Glutamatergic neuron (in vitro differentiated cells): Measurements from ENCODE around the gene MSI2. TPM values are rescaled to one million over a fixed set of nuclear protein-coding genes. Genes with fewer than 3 reads are reported as not detected.

Source experiments
- DNase-seq: peaks from one replicate; pipeline ENCODE4 v3.0.0; 2022
- H3K27ac Mint-ChIP-seq: one replicate; pipeline ENCODE4 v1.8.0; 2020; ENCODE audit warnings: mild to moderate bottlenecking, mixed read lengths, inconsistent platforms; ENCODE audit not compliant: unreplicated experiment
- H3K27me3 Mint-ChIP-seq: one replicate; pipeline ENCODE4 v1.8.0; 2020; ENCODE audit warnings: mild to moderate bottlenecking, moderate library complexity, mixed read lengths, inconsistent platforms; ENCODE audit not compliant: unreplicated experiment
- H3K36me3 Mint-ChIP-seq: one replicate; pipeline ENCODE4 v1.8.0; 2020; ENCODE audit warnings: mild to moderate bottlenecking, mixed read lengths, inconsistent platforms; ENCODE audit not compliant: unreplicated experiment
- H3K4me1 Mint-ChIP-seq: one replicate; pipeline ENCODE4 v1.8.0; 2020; ENCODE audit warnings: mild to moderate bottlenecking, low read depth, mixed read lengths, inconsistent platforms; ENCODE audit not compliant: unreplicated experiment
- H3K4me3 Mint-ChIP-seq: one replicate; pipeline ENCODE4 v1.8.0; 2020; ENCODE audit warnings: mild to moderate bottlenecking, mixed read lengths, inconsistent platforms; ENCODE audit not compliant: unreplicated experiment
- H3K9me3 Mint-ChIP-seq: one replicate; pipeline ENCODE4 v1.8.0; 2020; ENCODE audit warnings: mild to moderate bottlenecking, moderate library complexity, mixed read lengths, inconsistent platforms; ENCODE audit not compliant: unreplicated experiment
- total RNA-seq: library from RNA; stranded (reverse); fragmentation: NEBNext Ultra II Directional; extraction: Animal tissue kit (Norgen Biotek cat#: 25700); gene quantifications from one replicate; pipeline ENCODE4 v1.2.1, GENCODE V29; 2021; ENCODE audit not compliant: unreplicated experiment
- TF ChIP-seq, protein P1 (sequence below): fragments of 200-600 bp; sonication (generic); IDR thresholded peaks from one replicate; pipeline ENCODE4 v1.5.0; 2021; ENCODE audit not compliant: partially characterized antibody, unreplicated experiment

Gene MSI2
- total RNA-seq, 1 donor from 2014 or later, result 141 TPM

GRCh38 chr17:57522042-57523005 lies 266.0 kb downstream of the MSI2 start:
- no peaks in the 10 kb centered on the region for H3K36me3 Mint-ChIP-seq
- peaks cover 21% of the 10 kb centered on the region for H3K27me3 Mint-ChIP-seq
- peak overlapping the region; percentile 59 for H3K4me3 Mint-ChIP-seq
- no peak for DNase-seq
- TF ChIP-seq, protein P1, sequence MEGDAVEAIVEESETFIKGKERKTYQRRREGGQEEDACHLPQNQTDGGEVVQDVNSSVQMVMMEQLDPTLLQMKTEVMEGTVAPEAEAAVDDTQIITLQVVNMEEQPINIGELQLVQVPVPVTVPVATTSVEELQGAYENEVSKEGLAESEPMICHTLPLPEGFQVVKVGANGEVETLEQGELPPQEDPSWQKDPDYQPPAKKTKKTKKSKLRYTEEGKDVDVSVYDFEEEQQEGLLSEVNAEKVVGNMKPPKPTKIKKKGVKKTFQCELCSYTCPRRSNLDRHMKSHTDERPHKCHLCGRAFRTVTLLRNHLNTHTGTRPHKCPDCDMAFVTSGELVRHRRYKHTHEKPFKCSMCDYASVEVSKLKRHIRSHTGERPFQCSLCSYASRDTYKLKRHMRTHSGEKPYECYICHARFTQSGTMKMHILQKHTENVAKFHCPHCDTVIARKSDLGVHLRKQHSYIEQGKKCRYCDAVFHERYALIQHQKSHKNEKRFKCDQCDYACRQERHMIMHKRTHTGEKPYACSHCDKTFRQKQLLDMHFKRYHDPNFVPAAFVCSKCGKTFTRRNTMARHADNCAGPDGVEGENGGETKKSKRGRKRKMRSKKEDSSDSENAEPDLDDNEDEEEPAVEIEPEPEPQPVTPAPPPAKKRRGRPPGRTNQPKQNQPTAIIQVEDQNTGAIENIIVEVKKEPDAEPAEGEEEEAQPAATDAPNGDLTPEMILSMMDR, result no peak
- H3K4me1 Mint-ChIP-seq, result peaks cover 65% of the 10 kb centered on the region
- peaks cover 17% of the 10 kb centered on the region for H3K9me3 Mint-ChIP-seq
- H3K27ac Mint-ChIP-seq, result peak overlapping the region; percentile 88

DNA sequence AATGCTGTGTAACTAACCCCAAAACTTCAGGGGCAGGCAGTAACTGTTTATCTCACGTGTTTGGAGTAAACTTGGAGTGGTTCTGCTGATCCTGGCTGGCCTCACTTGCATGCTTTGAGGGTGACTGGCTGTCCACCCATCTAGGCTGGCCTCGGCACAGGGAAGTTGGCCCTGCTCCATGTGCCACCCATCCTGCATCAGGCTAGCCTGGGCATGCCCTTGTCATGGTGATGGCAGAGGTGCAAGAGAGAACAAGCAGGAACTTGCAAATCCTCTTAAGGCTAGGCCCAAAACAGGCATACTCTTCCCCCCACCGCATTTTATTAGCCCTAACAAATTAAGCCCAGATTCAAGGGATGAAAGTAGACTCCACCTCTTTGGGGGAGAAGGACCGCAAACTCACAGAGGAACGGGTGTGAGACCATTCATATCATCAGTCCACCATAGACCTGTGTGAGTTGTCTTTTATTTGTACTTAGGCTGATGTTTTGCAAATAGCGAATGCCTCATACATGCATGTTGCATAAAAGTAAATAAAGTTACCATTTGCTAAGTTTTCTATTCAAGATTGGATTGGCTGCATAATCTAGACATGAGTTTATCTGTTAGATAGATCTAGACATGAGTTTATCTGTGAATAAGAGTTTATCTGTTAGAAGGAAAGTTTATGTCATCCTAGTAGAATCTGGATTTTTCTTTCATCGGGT lies 267.8 kb downstream of the MSI2 start:
- peaks cover 7% of the 10 kb centered on the region for H3K9me3 Mint-ChIP-seq
- TF ChIP-seq, protein P1, result no peak
- peaks cover 48% of the 10 kb centered on the region for H3K4me1 Mint-ChIP-seq
- no peak for DNase-seq
- no peaks in the 10 kb centered on the region for H3K36me3 Mint-ChIP-seq
- H3K27ac Mint-ChIP-seq, result peak overlapping the region; percentile 41
- peaks cover 10% of the 10 kb centered on the region for H3K27me3 Mint-ChIP-seq
- no peak overlapping the region for H3K4me3 Mint-ChIP-seq

DNA sequence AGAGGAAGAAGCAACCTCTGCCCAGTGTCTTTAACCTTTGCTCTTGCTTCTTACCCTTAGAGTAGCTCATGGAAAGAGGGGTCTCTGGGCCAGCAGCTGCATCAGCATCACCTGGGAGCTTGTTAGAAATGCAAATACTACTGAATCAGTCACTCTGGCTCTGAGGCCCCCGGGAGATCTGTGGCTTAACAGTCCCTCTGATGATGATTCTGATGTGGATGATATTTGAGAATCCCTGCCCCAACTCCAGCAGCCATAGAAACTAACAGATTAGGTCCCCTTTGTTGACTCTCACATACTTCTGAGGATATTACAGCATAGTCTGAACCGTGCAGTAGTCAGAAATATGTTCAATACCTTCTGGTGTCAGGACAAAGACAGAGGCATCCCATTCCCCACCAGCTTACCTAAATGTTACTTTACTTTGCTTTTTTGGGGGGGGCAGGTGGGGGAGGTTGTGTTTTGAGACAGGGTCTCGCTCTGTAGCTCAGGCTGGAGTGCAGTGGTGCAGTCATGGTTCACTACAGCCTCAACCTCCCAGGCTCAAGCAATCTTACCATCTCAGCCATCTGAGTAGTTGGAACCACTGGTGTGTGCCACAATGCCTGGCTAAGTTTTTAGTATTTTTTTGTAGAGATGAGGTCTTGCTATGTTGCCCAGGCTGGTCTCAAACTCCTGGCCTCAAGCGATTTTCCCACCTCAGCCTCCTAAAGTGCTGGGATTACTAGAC lies 268.7 kb downstream of the MSI2 start:
- H3K4me3 Mint-ChIP-seq, result no peak overlapping the region
- peak overlapping the region; percentile 41 for H3K27ac Mint-ChIP-seq
- DNase-seq, result no peak
- TF ChIP-seq, protein P1, result no peak
- H3K36me3 Mint-ChIP-seq, result no peaks in the 10 kb centered on the region
- H3K27me3 Mint-ChIP-seq, result peaks cover 8% of the 10 kb centered on the region
- peaks cover 2% of the 10 kb centered on the region for H3K9me3 Mint-ChIP-seq
- H3K4me1 Mint-ChIP-seq, result peaks cover 47% of the 10 kb centered on the region

GRCh38 chr17:57527221-57528057 lies 271.1 kb downstream of the MSI2 start:
- no peak for DNase-seq
- TF ChIP-seq, protein P1, result no peak
- H3K27ac Mint-ChIP-seq, result no peak overlapping the region
- no peak overlapping the region for H3K4me3 Mint-ChIP-seq
- peaks cover 4% of the 10 kb centered on the region for H3K27me3 Mint-ChIP-seq
- peaks cover 43% of the 10 kb centered on the region for H3K4me1 Mint-ChIP-seq
- H3K36me3 Mint-ChIP-seq, result no peaks in the 10 kb centered on the region
- H3K9me3 Mint-ChIP-seq, result peaks cover 2% of the 10 kb centered on the region
